IPS DF 6.9 (cell line): ENCODE results near the gene TNFRSF18.

Source experiments
- DNase-seq: peaks from one replicate; pipeline ENCODE4 v3.0.0-alpha.2; 2013; ENCODE audit warnings: low read depth, low spot score
- H3K27ac ChIP-seq: one replicate; pipeline ENCODE4 v1.5.1; 2013; ENCODE audit warnings: low read length, control low read depth
- H3K27me3 ChIP-seq: 2 replicates; pipeline ENCODE4 v1.6.1; 2013; ENCODE audit warnings: mild to moderate bottlenecking, low read length; ENCODE audit not compliant: control insufficient read depth, insufficient read depth
- H3K36me3 ChIP-seq: 2 replicates; pipeline ENCODE4 v1.6.1; 2013; ENCODE audit warnings: low read length; ENCODE audit not compliant: control insufficient read depth, insufficient read depth
- H3K4me1 ChIP-seq: 2 replicates; pipeline ENCODE4 v1.6.1; 2013; ENCODE audit warnings: low read length; ENCODE audit not compliant: control insufficient read depth, insufficient read depth
- H3K4me3 ChIP-seq: 2 replicates; pipeline ENCODE4 v1.5.1; 2013; ENCODE audit warnings: mild to moderate bottlenecking, low read length
- H3K9me3 ChIP-seq: 2 replicates; pipeline ENCODE4 v1.6.1; 2013; ENCODE audit warnings: low read length, inconsistent platforms; ENCODE audit not compliant: control insufficient read depth, insufficient read depth
- WGBS: extraction: QIAGEN DNeasy Blood & Tissue Kit; methylation state at CpG from one replicate; pipeline ENCODE4 v1.1.7; 2013; ENCODE audit warnings: mixed read lengths, missing lambda C conversion rate; ENCODE audit not compliant: insufficient read length, insufficient coverage; 5-methylcytosine and 5-hydroxymethylcytosine counted together

Gene TNFRSF18

GRCh38 chr1:1226566-1227362 lies 20.4 kb upstream of the TNFRSF18 start:
- Histone ChIP-seq H3K4me1 (no peaks in the 10 kb centered on the region), H3K27me3 (no peaks in the 10 kb centered on the region), H3K27ac (no peak overlapping the region), H3K36me3 (peaks cover 21% of the 10 kb centered on the region), H3K4me3 (no peak overlapping the region), H3K9me3 (no peaks in the 10 kb centered on the region)
- whole genome bisulfite sequencing: no CpG with 5 or more reads among the region's 44 CpGs
- DNase-seq: no peak

- no CpG with 5 or more reads among the region's 18 CpGs for WGBS
- peaks cover 21% of the 10 kb centered on the region for H3K36me3 ChIP-seq
- H3K27ac ChIP-seq: no peak overlapping the region
- no peaks in the 10 kb centered on the region for H3K4me1 ChIP-seq
- no peaks in the 10 kb centered on the region for H3K27me3 ChIP-seq
- H3K4me3 ChIP-seq: no peak overlapping the region
- no peak for DNase-seq
- no peaks in the 10 kb centered on the region for H3K9me3 ChIP-seq
Observed at GRCh38 chr1:1225913-1226312, 19.5 kb upstream of the TNFRSF18 start.

DNA sequence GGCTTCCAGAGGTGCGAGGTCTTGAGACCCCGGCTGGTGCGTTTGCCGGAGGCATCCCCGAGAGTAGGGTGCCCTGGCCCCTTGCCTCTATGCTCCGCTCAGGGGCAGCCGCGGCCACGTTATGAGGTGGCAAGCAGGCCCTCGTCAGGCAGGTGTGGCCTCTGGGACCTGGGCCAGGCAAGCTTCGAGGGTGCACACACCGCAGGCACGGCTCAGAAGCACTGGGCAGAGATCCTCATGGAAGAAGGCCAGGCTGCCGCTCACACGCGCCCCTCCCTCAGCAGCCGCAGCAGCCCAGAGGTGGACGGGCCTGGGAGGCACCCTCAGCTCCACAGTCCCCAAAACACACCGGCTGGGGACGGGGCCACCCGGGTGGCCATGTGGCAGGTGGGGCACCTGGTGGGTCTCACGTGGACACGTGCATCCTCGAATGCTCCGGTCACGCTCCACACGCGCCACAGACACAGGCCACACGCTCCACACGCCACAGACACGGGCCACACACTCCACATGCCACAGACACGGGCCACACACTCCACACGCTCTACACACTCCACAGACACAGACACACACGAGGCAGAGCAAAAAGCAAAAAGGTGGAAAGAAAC lies 18.9 kb upstream of the TNFRSF18 start:
- Histone ChIP-seq H3K27ac (no peak overlapping the region), H3K36me3 (peaks cover 24% of the 10 kb centered on the region), H3K9me3 (no peaks in the 10 kb centered on the region), H3K4me3 (no peak overlapping the region), H3K4me1 (no peaks in the 10 kb centered on the region), H3K27me3 (no peaks in the 10 kb centered on the region)
- no peak for DNase-seq
- WGBS: no CpG with 5 or more reads among the region's 34 CpGs

DNA sequence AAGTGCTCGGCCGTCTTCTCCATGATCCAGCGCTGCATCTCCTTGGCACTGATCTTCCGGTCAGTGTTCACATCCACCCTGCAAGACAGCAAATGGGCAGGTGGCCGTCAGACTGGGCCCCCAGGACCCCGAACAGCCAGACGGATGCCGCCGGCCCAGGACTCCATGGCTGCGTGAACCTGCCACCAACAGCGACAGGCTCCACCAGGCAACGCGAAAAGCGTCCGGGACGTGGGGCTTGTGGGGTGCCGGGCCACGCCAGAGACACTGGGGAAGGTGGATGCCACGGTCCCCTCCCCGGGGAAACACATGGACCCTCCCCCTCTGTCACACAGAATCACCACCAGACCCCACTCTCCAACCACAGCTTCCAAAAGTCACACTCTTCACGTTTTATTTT lies 17.5 kb upstream of the TNFRSF18 start:
- Histone ChIP-seq H3K4me3 (no peak overlapping the region), H3K4me1 (no peaks in the 10 kb centered on the region), H3K36me3 (peaks cover 23% of the 10 kb centered on the region), H3K9me3 (no peaks in the 10 kb centered on the region), H3K27ac (no peak overlapping the region), H3K27me3 (no peaks in the 10 kb centered on the region)
- no CpG with 5 or more reads among the region's 21 CpGs for WGBS
- DNase-seq: no peak

DNA sequence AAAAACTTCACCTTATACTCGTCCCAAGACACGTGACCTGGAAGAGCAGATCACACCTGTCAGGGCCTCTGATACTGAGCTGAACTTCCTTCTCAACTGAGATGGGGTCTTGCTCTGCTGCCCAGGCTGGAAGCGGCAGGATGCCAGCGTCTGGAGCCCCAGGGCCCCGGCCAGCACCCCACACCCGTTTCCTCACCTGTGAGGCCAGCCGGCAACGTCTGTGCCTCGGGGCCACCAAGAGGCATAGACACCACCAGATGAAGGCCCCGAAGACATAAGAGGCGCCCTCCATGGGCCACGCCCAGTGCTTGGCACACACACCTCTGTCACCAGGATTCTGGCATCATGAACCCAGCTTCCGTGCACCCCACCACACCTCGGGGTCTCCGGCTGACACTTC lies 16.9 kb upstream of the TNFRSF18 start:
- Histone ChIP-seq H3K27ac (no peak overlapping the region), H3K36me3 (peaks cover 25% of the 10 kb centered on the region), H3K4me1 (no peaks in the 10 kb centered on the region), H3K4me3 (no peak overlapping the region), H3K27me3 (no peaks in the 10 kb centered on the region), H3K9me3 (no peaks in the 10 kb centered on the region)
- WGBS: no CpG with 5 or more reads among the region's 15 CpGs
- no peak for DNase-seq

DNA sequence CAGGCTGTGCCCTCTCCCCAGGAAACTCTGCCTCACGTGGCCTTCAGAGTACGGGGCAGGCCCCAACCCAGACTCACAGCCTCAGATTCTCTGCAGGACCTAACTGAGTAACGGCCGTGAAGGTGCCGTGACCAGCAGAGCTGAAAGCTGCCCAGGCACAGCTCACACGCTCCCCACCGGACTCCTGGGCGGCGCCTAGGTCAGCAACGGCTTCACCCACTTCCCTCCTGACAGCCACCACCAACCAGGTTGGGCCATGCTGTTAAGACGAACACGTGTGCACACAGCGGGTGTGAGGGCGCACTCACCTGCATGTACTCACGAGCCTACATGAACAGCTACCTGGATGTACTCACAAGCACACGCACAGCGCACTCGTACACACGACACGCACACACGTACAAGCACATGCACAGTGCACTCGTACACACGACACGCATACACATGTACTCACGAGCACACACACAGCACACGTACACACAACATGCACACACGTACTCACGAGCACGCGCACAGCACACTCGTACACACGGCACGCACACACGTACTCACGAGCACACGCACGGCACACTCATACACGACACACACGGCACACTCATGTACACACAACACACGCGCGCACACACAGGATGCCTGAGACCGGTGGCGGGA lies 16.3 kb upstream of the TNFRSF18 start:
- 100% methylated on average over 4 of the region's 44 CpGs for WGBS
- no peaks in the 10 kb centered on the region for H3K4me1 ChIP-seq
- peaks cover 23% of the 10 kb centered on the region for H3K36me3 ChIP-seq
- no peaks in the 10 kb centered on the region for H3K9me3 ChIP-seq
- no peak overlapping the region for H3K4me3 ChIP-seq
- no peak overlapping the region for H3K27ac ChIP-seq
- no peak for DNase-seq
- H3K27me3 ChIP-seq: no peaks in the 10 kb centered on the region

DNA sequence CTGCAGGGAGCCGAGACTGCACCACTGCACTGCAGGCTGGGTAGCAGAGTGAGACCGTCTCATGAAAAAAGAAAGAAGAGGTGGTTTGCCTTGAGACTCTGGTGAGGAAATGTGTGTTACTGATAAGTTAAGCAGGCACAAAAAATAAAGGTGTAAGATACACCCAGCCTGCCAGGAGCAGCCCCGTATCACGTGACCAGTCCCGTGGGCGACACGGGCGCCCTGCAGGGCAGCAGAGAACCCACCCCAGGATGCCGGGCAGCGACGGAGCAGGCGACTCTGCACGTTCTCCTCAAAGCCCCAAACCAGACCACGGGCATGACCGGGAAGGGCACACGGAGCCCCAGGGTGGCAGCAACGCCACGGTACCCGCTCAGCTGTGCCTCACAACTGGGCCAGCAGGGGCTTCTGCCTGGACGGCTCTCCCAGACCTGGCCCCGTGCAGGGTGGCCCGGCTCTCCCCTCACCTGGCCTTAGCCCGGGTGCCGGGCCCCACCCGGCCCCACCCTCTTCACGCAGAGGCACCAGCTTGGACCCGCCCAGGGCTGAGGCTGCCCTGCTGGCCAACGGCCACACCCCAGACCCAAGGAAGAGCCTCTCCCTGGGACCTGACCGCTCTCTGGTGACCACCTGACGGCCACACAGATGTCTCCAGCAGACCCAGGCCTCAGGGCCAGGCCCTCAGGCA lies 15.6 kb upstream of the TNFRSF18 start:
- no peaks in the 10 kb centered on the region for H3K9me3 ChIP-seq
- no peaks in the 10 kb centered on the region for H3K4me1 ChIP-seq
- H3K36me3 ChIP-seq: peaks cover 21% of the 10 kb centered on the region
- no peak overlapping the region for H3K4me3 ChIP-seq
- DNase-seq: no peak
- no CpG with 5 or more reads among the region's 30 CpGs for WGBS
- H3K27me3 ChIP-seq: no peaks in the 10 kb centered on the region
- H3K27ac ChIP-seq: no peak overlapping the region

DNA sequence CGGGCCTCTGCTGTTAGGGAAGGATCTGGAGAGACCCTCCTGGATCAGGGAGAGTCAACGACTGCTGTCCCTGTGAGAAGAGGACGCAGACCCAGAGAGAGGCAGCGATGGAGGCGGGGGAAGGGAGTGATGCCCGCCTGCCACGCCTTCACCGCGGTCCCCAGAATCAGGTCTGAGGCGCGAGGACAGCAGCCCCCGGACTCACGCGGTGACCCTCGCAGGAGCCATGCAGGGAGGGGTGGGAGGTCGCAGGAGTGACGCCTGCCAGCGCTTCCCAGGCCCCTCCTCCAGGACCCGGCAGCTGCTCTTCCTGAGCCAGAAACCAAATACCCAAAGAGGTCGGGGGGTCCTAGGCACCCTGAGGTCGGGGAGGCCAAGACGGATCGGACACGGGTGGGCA lies 13.8 kb upstream of the TNFRSF18 start:
- no peaks in the 10 kb centered on the region for H3K27me3 ChIP-seq
- H3K4me1 ChIP-seq: no peaks in the 10 kb centered on the region
- no peak overlapping the region for H3K27ac ChIP-seq
- H3K4me3 ChIP-seq: no peak overlapping the region
- no peaks in the 10 kb centered on the region for H3K9me3 ChIP-seq
- no CpG with 5 or more reads among the region's 24 CpGs for WGBS
- H3K36me3 ChIP-seq: peaks cover 17% of the 10 kb centered on the region
- DNase-seq: no peak

DNA sequence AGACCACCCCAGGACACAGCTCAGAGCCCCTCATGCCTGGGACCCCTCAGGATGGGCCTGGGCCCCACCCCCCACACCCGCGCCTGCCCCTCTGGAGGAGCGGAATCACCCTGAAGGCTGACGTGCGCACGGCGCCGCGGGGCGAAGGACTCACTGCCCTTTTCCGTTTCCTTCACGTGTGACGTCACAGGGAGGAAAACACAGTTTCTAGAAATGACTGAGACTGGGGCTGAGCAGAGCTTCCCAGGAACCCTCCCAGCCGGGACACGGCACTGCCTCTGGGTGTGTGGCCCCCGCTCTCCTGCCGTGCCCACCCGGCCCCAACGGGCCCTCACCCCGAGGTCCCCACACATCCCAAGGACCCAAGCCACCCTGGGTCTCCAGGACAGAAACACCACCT lies 12.9 kb upstream of the TNFRSF18 start:
- Histone ChIP-seq H3K36me3 (peaks cover 17% of the 10 kb centered on the region), H3K27me3 (no peaks in the 10 kb centered on the region), H3K4me1 (no peaks in the 10 kb centered on the region), H3K9me3 (no peaks in the 10 kb centered on the region), H3K27ac (no peak overlapping the region), H3K4me3 (no peak overlapping the region)
- no CpG with 5 or more reads among the region's 20 CpGs for WGBS
- DNase-seq: no peak

DNA sequence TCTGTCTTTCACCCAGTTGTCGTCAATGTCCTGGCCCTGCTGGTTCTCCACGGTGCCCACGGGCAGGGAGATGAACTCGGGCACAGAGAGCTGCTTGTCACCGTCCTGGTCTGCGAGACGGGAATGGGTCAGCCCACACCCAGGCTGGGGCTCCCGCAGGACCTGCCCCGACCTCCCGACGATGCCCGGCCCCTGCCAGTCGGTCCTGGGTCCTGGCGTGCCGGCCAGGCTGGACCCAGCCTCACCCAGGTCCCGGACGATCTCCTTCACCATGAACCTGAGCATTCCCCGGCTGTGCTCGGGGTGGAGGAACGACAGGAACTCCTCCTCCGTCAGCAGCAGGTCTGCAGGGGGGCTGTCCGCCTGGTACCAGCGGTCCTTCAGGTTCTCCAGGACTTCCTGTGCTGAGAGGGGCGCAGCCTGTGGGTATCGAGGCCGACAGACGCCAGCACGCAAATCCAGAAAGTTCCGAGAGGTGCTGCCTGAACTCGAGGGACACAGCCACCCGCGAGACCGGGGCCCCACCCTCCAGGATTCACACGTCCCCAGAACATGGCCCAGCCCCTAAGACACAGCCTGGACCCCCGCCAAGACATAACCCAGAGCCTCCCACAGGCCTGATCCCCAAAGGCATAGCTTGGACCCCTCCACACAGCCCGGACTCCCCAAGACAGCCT lies 12.3 kb upstream of the TNFRSF18 start:
- peaks cover 17% of the 10 kb centered on the region for H3K36me3 ChIP-seq
- no peak for DNase-seq
- no peaks in the 10 kb centered on the region for H3K4me1 ChIP-seq
- no peaks in the 10 kb centered on the region for H3K27me3 ChIP-seq
- no peaks in the 10 kb centered on the region for H3K9me3 ChIP-seq
- H3K4me3 ChIP-seq: no peak overlapping the region
- no peak overlapping the region for H3K27ac ChIP-seq
- WGBS: no CpG with 5 or more reads among the region's 36 CpGs
